ENCODE results near the gene FAM171A1. TPM values are rescaled to one million over a fixed set of nuclear protein-coding genes. Genes with fewer than 3 reads are reported as not detected.

Gene FAM171A1
- total RNA-seq, 4 donors from 2014 or later = 7.4 to 40.4 (median 21.6) TPM

GRCh38 chr10:15367296-15368085 lies 3.6 kb downstream of the FAM171A1 start:
- intact Hi-C loops (cut with DNase I; ENCODE audit: low total_unique reads) = no loop called here
- Histone ChIP-seq H3K9me3 (no peaks in the 10 kb centered on the region), H3K27me3 (no peaks in the 10 kb centered on the region), H3K27ac (no peak overlapping the region), H3K36me3 (no peaks in the 10 kb centered on the region), H3K4me3 (no peak overlapping the region), H3K4me1 (no peaks in the 10 kb centered on the region)
- TF ChIP-seq POLR2A (IDR thresholded peaks at IDR 0.05) (no peak), CTCF (IDR thresholded peaks at IDR 0.05) (no peak)
- DNase-seq = no peak

GRCh38 chr10:15365692-15366091 lies 5.4 kb downstream of the FAM171A1 start:
- no peak for TF ChIP-seq POLR2A (IDR thresholded peaks at IDR 0.05)
- no peak for TF ChIP-seq CTCF (IDR thresholded peaks at IDR 0.05)
- Histone ChIP-seq H3K27me3 (no peaks in the 10 kb centered on the region), H3K9me3 (no peaks in the 10 kb centered on the region), H3K4me1 (no peaks in the 10 kb centered on the region), H3K4me3 (no peak overlapping the region), H3K36me3 (no peaks in the 10 kb centered on the region), H3K27ac (no peak overlapping the region)
- intact Hi-C loops (cut with DNase I; ENCODE audit: low total_unique reads) = no loop called here
- no peak for DNase-seq

- intact Hi-C loops (cut with DNase I; ENCODE audit: low total_unique reads) = no loop called here
- Histone ChIP-seq H3K27ac (no peak overlapping the region), H3K9me3 (no peaks in the 10 kb centered on the region), H3K27me3 (no peaks in the 10 kb centered on the region), H3K4me1 (no peaks in the 10 kb centered on the region), H3K36me3 (no peaks in the 10 kb centered on the region), H3K4me3 (no peak overlapping the region)
- no peak for TF ChIP-seq CTCF (IDR thresholded peaks at IDR 0.05)
- TF ChIP-seq POLR2A (IDR thresholded peaks at IDR 0.05) = no peak
- no peak for DNase-seq
Measured at GRCh38 chr10:15364001-15364400, 7.1 kb downstream of the FAM171A1 start.

- Histone ChIP-seq H3K9me3 (no peaks in the 10 kb centered on the region), H3K4me3 (no peak overlapping the region), H3K4me1 (no peaks in the 10 kb centered on the region), H3K27me3 (no peaks in the 10 kb centered on the region), H3K27ac (no peak overlapping the region), H3K36me3 (no peaks in the 10 kb centered on the region)
- intact Hi-C loops (cut with DNase I; ENCODE audit: low total_unique reads) = no loop called here
- DNase-seq = no peak
- TF ChIP-seq POLR2A (IDR thresholded peaks at IDR 0.05) (no peak), CTCF (IDR thresholded peaks at IDR 0.05) (no peak)
Measured at GRCh38 chr10:15363031-15363430, 8.1 kb downstream of the FAM171A1 start.

- TF ChIP-seq CTCF (IDR thresholded peaks at IDR 0.05) (no peak), POLR2A (IDR thresholded peaks at IDR 0.05) (no peak)
- Histone ChIP-seq H3K4me1 (no peaks in the 10 kb centered on the region), H3K9me3 (no peaks in the 10 kb centered on the region), H3K27me3 (no peaks in the 10 kb centered on the region), H3K27ac (no peak overlapping the region), H3K4me3 (no peak overlapping the region), H3K36me3 (no peaks in the 10 kb centered on the region)
- DNase-seq = no peak
- intact Hi-C loops (cut with DNase I; ENCODE audit: low total_unique reads) = no loop called here
Measured at GRCh38 chr10:15361131-15361530, 10.0 kb downstream of the FAM171A1 start.

Measured in uterus (tissue), 4 donors.